ENCODE measurements around the gene TNFRSF18.

TNFRSF18 gene

GRCh38 chr1:1164701-1165451 is 41.5 kb downstream of the TNFRSF18 start:
- no peak for DNase-seq (ENCODE audit: low spot score)

GRCh38 chr1:1164361-1164700 is 42.1 kb downstream of the TNFRSF18 start:
- no peak for DNase-seq (ENCODE audit: low spot score)

- no peak for DNase-seq (ENCODE audit: low spot score)
Measured at GRCh38 chr1:1163538-1164070, 42.8 kb downstream of the TNFRSF18 start.

GRCh38 chr1:1162597-1163537 is 43.5 kb downstream of the TNFRSF18 start:
- DNase-seq (ENCODE audit: low spot score), result no peak

GRCh38 chr1:1161683-1162079 is 44.7 kb downstream of the TNFRSF18 start:
- DNase-seq (ENCODE audit: low spot score), result no peak

GRCh38 chr1:1161078-1161682 is 45.2 kb downstream of the TNFRSF18 start:
- no peak for DNase-seq (ENCODE audit: low spot score)

- no peak for DNase-seq (ENCODE audit: low spot score)
Measured at GRCh38 chr1:1160281-1160930, 46.0 kb downstream of the TNFRSF18 start.

GRCh38 chr1:1157914-1158710 is 48.3 kb downstream of the TNFRSF18 start:
- DNase-seq (ENCODE audit: low spot score), result peak; percentile 79

GRCh38 chr1:1157426-1157913 is 48.9 kb downstream of the TNFRSF18 start:
- DNase-seq (ENCODE audit: low spot score), result peak; percentile 96

- no peak for DNase-seq (ENCODE audit: low spot score)
Measured at GRCh38 chr1:1157033-1157365, 49.4 kb downstream of the TNFRSF18 start.

GRCh38 chr1:1156140-1157032 is 50.0 kb downstream of the TNFRSF18 start:
- DNase-seq (ENCODE audit: low spot score), result no peak

GRCh38 chr1:1155258-1155657 is 51.1 kb downstream of the TNFRSF18 start:
- DNase-seq (ENCODE audit: low spot score), result no peak

GRCh38 chr1:1153874-1154273 is 52.5 kb downstream of the TNFRSF18 start:
- no peak for DNase-seq (ENCODE audit: low spot score)
